Activated CD4-positive, CD25-positive, alpha-beta regulatory T cell treated with anti-CD3 and anti-CD28 coated beads, Interleukin-2, amount 50 U/mL, for 24 hours (primary cell): ENCODE measurements around the gene USP8.

Experiments used
- ATAC-seq, 2 donors: fragments of 150-1000 bp; cut with Tn5 transposase; one replicate each; pipeline ENCODE4 v1.10.0; 2021; ENCODE audit warnings: mild to moderate bottlenecking in 1 of 2, moderate library complexity in 1 of 2

USP8 gene

DNA sequence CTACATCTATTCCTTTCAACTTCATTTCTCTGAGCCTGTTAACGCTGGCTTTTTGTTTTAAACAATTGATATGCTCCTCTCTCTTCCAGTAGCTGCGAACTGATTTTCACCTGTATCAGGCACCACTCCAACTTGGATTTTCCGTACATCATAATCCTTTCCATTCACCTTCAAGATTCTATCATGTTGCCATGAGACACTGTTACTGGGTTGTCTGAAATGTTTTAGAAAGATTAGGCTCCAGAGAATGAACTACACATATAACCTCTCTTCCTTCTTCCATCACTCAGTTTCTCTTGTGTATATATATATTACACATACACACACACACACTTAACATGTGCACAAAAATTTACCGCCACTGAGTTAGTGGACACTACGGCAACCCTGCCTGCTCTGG, 122.4 kb downstream of the USP8 start, which contains the start of gene USP50:
TSS of gene USP50 (minus strand) at position 101 of the 400 bp plus-strand sequence. CDS start 141 bp downstream, outside the sequence.
- no peak for ATAC-seq

DNA sequence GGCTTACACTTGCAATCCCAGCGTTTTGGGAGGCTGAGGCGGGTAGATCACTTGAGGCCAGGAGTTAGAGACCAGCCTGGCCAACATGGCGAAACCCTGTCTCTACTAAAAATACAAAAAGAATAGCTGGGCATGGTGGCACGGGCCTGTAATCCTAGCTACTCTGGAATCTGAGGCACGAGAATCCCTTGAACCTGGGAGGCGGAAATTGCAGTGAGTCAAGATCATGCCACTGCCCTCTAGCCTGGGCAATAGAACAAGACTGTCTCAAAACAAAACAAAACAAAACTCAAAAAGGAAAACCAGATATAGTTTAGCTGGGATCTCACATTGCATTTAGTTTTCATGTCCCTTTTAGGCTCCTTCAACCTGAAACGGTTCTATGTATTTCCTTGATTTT, 125.1 kb downstream of the USP8 start:
- no peak for ATAC-seq

DNA sequence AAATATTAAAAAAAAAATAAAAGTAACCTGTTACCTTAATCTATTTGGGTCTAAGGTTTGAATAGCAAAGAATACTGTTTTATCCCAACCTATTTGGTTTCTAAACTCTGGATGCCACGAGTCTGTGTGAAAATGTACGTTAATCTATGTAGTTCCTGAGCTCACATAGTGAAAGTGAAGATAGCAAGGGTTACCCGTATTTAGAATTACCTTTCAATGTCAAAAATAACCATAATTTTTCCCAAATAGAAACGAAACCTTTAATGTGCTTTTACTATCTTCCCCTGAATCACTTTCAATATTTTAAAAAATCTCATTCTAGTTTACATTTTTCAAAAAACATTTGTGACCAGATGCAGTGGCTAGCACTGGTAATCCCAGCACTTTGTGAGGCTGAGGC, 128.0 kb downstream of the USP8 start:
- no peak for ATAC-seq

DNA sequence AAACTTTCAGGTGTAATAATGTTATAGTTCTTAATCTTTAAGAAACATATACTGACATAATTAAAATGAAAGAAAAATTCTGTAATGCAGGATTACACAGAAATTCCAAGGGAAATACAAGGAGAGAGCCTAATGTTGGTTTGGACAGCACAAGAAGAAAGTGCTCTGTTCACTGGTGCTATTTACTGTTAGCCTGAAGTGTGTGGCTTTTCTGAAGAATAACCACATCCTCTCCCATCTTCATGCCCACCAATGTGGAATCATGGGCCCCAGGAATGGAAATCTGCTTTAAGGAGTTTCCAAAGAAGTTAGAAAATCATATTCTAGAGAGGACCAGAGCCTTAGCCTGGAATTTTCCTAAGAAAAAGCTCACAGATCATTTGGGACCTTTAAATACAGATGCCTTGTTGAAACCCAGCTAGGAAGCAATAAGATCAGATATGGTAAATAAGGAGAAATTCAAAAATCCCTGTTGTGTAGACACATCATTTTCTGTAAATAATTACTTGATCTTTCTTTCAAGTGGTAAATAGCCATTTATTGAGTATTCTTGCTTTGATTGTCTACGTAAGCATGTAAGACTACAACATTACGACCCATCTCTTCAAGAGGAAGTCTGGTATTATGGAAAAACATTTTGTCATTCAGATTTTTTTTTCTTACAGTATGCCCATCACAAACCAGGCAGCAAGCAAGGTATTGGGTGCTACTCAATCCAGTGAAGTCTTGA, 132.6 kb downstream of the USP8 start:
- no peak for ATAC-seq

DNA sequence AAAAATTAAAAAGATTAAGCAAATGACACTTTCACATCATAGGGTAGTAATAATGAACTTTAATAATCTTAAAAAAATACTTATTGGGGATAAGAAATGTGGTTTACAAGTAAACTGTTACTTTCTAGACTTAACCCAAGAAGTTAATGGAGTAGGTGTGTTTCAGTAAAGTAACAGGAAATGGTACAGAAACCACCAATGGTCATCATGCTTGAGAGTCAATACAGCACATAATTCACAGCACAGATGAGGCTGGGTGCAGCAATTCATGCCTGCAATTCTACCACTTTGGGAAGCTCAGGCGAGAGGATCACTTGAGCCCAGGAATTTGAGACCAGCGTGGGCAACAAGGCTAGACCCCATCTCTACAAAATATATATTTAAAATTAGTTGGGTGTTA, 133.8 kb downstream of the USP8 start:
- ATAC-seq, result no peak

DNA sequence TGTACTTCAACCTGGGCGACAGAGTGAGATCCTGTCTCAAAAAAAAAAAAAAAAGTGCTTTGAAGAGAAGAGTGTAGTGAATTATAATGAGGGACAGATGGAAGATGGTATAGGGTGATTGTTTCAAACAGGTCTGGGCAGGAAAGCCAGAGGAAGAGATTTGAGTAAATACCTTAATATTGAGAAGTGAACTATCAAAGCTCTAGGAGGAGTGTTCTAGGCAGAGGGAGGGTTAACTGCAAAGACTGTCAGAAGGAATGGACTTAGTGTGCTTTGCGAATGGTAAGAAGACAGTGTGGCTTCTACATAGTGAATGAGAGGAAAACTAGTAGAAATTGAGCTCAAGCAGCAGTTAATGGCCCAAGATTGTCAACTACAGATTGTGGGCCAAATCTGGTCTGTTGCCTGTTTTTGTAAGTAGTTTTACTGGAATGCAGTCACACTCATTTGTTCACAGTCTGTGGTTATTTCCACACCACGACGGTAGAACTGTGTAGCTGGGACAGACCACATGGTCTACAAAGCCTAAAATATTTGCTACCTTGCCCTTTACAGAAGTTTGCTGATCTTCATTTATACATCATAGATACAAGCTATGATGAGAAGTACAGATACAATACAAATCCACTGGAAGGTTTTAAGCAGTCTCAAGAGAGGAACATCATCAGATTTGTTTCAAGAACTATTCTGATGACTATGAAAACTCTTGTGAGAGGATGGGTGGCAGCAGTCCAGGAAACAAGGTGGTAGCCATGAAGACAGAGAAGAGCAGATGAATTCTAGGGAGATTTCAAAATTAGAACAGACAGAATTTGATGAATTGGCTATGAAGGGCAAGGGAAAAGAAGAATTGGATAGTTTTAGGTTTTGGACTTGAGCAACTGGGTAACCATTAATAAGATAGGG, 138.8 kb downstream of the USP8 start:
- ATAC-seq, result peak in 1 of 2 donors; percentile 21

DNA sequence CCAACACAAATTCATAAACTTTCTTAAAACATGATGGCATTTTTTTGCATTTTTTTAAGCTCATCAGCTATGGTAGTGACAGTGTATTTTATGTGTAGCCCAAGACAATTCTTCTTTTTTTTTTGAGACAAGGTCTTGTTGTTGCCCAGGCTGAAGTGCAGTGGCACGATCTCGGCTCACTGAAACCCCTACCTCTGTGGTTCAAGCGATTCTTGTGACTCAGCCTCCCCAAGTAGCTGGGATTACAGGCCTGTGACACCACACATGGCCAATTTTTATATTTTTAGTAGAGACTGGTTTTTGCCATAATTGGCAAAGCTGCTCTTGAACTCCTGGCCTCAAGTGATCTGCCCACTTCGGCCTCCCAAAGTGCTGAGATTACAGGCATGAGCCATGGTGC, 139.6 kb downstream of the USP8 start:
- no peak for ATAC-seq
